Fibroblast of mammary gland (primary cell): ENCODE measurements around the gene GNB1.

Experiments used
- DNase-seq: peaks from one replicate; pipeline ENCODE4 v3.0.0-alpha.2; 2010; ENCODE audit warnings: low read depth
- H3K4me3 ChIP-seq: 2 replicates; pipeline ENCODE4 v1.5.1; 2011; ENCODE audit warnings: low read depth, mild to moderate bottlenecking, low read length, moderate library complexity; ENCODE audit not compliant: control insufficient read depth
- TF ChIP-seq, protein P1 (sequence below): conservative IDR thresholded peaks from 2 replicates; pipeline ENCODE4 v1.5.1; 2011; ENCODE audit warnings: low read depth, low read length, inconsistent platforms; ENCODE audit not compliant: control insufficient read depth, insufficient read depth

The GNB1 gene

DNA sequence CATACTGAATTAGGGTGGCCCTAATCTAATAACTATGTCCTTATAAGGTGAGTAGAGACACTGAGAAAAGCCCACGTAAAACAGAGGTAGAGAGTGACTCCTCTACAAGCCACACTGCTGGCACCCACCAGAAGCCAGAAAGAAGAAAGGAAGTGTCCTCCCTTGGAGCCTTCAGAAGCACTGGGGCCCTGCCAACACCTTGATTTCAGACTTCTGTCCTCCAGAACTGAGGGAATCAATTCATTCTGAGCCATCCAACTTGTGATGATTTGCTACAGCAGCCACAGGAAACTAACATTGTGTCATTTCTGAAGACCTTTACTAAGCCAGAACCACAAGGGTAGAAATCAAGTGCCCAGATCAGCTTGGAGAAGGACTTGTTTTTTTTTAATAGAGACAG is 15.0 kb downstream of the GNB1 start:
- TF ChIP-seq, protein P1, sequence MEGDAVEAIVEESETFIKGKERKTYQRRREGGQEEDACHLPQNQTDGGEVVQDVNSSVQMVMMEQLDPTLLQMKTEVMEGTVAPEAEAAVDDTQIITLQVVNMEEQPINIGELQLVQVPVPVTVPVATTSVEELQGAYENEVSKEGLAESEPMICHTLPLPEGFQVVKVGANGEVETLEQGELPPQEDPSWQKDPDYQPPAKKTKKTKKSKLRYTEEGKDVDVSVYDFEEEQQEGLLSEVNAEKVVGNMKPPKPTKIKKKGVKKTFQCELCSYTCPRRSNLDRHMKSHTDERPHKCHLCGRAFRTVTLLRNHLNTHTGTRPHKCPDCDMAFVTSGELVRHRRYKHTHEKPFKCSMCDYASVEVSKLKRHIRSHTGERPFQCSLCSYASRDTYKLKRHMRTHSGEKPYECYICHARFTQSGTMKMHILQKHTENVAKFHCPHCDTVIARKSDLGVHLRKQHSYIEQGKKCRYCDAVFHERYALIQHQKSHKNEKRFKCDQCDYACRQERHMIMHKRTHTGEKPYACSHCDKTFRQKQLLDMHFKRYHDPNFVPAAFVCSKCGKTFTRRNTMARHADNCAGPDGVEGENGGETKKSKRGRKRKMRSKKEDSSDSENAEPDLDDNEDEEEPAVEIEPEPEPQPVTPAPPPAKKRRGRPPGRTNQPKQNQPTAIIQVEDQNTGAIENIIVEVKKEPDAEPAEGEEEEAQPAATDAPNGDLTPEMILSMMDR = no peak
- no peak overlapping the region for H3K4me3 ChIP-seq
- no peak for DNase-seq

DNA sequence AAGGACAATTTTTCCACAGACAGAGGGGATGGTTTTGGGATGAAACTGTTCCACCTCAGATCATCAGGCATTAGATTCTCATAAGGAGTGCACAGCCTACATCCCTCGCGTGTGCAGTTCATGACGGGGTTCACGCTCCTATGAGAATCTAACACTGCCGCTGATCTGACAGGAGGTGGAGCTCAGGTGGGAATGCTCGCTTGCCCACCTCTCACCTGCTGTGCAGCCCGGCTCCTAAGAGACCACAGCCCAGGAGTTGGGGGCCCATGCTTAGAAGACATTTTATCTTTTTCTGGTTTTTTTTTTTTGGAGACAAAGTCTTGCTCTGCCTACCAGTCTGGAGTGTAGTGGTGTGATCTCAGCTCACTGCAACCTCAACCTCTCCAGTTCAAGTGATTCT is 16.0 kb downstream of the GNB1 start:
- H3K4me3 ChIP-seq = no peak overlapping the region
- TF ChIP-seq, protein P1 = no peak
- no peak for DNase-seq

DNA sequence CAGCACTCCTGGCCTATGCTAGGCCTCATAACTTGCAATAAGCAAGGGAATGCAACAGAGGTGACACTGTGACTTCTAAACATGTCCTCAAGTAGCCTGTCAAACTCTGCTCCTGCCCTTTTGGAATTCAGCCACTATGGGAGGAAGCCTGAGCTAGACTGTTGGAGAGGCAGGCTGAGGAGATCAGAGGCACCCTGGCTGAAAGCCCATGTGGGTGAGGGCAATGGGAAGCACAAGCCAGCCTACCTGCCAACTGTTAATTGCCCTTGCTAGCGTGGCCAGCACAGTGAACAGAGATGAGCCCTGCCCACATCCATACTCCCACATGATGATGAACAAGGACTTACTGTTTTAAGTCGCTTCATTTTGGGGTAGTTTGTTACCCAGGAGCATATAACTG is 17.7 kb downstream of the GNB1 start:
- DNase-seq = no peak
- H3K4me3 ChIP-seq = no peak overlapping the region
- TF ChIP-seq, protein P1 = no peak

- H3K4me3 ChIP-seq = no peak overlapping the region
Measured at GRCh38 chr1:1872329-1872994, 18.4 kb downstream of the GNB1 start.

GRCh38 chr1:1869469-1869868 is 21.4 kb downstream of the GNB1 start:
- H3K4me3 ChIP-seq = no peak overlapping the region
- TF ChIP-seq, protein P1 = no peak
- no peak for DNase-seq

More at GRCh38 chr1:1872329-1872994, 18.4 kb downstream of the GNB1 start:
- TF ChIP-seq, protein P1 = no peak
- no peak for DNase-seq

- no peak for DNase-seq
- no peak overlapping the region for H3K4me3 ChIP-seq
- TF ChIP-seq, protein P1 = no peak
Measured at GRCh38 chr1:1867164-1867563, 23.7 kb downstream of the GNB1 start.
